Measurements from ENCODE around the gene MTSS2. TPM values are rescaled to one million over a fixed set of nuclear protein-coding genes. Genes with fewer than 3 reads are reported as not detected.

MTSS2 gene
- total RNA-seq, 1 donor from 2014 or later, result 102 TPM

- Mint-ChIP-seq H3K36me3 (no peaks in the 10 kb centered on the region), H3K4me1 (peaks cover 3% of the 10 kb centered on the region), H3K27me3 (ENCODE audit: low read depth) (no peaks in the 10 kb centered on the region), H3K9me3 (no peaks in the 10 kb centered on the region), H3K4me3 (peak overlapping the region; percentile 47), H3K27ac (no peak overlapping the region)
- DNase-seq (ENCODE audit: low spot score in 2 of 2, unreplicated experiment in 2 of 2), result peak in 1 of 2 experiments; percentile 95
- peak; percentile 96 for TF ChIP-seq CTCF (IDR thresholded peaks at IDR 0.05; ENCODE audit: unreplicated experiment)
These were observed 31.8 kb downstream of the MTSS2 start for GRCh38 chr16:70653809-70654771.

GRCh38 chr16:70653406-70653805, 32.4 kb downstream of the MTSS2 start:
- peaks cover 3% of the 10 kb centered on the region for H3K4me1 Mint-ChIP-seq
- H3K4me3 Mint-ChIP-seq, result no peak overlapping the region
- no peak for DNase-seq (ENCODE audit: low spot score in 2 of 2, unreplicated experiment in 2 of 2)
- H3K36me3 Mint-ChIP-seq, result no peaks in the 10 kb centered on the region
- H3K9me3 Mint-ChIP-seq, result no peaks in the 10 kb centered on the region
- H3K27ac Mint-ChIP-seq, result no peak overlapping the region
- no peaks in the 10 kb centered on the region for H3K27me3 Mint-ChIP-seq (ENCODE audit: low read depth)
- no peak for TF ChIP-seq CTCF (IDR thresholded peaks at IDR 0.05; ENCODE audit: unreplicated experiment)

GRCh38 chr16:70652322-70652721, 33.5 kb downstream of the MTSS2 start:
- Mint-ChIP-seq H3K27ac (no peak overlapping the region), H3K4me1 (peaks cover 3% of the 10 kb centered on the region), H3K9me3 (no peaks in the 10 kb centered on the region), H3K4me3 (no peak overlapping the region), H3K27me3 (ENCODE audit: low read depth) (no peaks in the 10 kb centered on the region), H3K36me3 (no peaks in the 10 kb centered on the region)
- no peak for TF ChIP-seq CTCF (IDR thresholded peaks at IDR 0.05; ENCODE audit: unreplicated experiment)
- no peak for DNase-seq (ENCODE audit: low spot score in 2 of 2, unreplicated experiment in 2 of 2)

- H3K27me3 Mint-ChIP-seq (ENCODE audit: low read depth), result no peaks in the 10 kb centered on the region
- no peak for TF ChIP-seq CTCF (IDR thresholded peaks at IDR 0.05; ENCODE audit: unreplicated experiment)
- no peak for DNase-seq (ENCODE audit: low spot score in 2 of 2, unreplicated experiment in 2 of 2)
- H3K27ac Mint-ChIP-seq, result no peak overlapping the region
- no peak overlapping the region for H3K4me3 Mint-ChIP-seq
- peaks cover 3% of the 10 kb centered on the region for H3K4me1 Mint-ChIP-seq
- no peaks in the 10 kb centered on the region for H3K36me3 Mint-ChIP-seq
- no peaks in the 10 kb centered on the region for H3K9me3 Mint-ChIP-seq
These were observed 34.3 kb downstream of the MTSS2 start for GRCh38 chr16:70651524-70651923.

GRCh38 chr16:70650216-70650615, 35.6 kb downstream of the MTSS2 start:
- no peaks in the 10 kb centered on the region for H3K9me3 Mint-ChIP-seq
- H3K27me3 Mint-ChIP-seq (ENCODE audit: low read depth), result no peaks in the 10 kb centered on the region
- H3K4me1 Mint-ChIP-seq, result peaks cover 3% of the 10 kb centered on the region
- no peak for DNase-seq (ENCODE audit: low spot score in 2 of 2, unreplicated experiment in 2 of 2)
- H3K27ac Mint-ChIP-seq, result no peak overlapping the region
- no peak for TF ChIP-seq CTCF (IDR thresholded peaks at IDR 0.05; ENCODE audit: unreplicated experiment)
- no peaks in the 10 kb centered on the region for H3K36me3 Mint-ChIP-seq
- H3K4me3 Mint-ChIP-seq, result no peak overlapping the region

All from mesothelial cell of epicardium (in vitro differentiated cells).